Fibroblast of skin of left quadriceps (primary cell): Measurements from ENCODE around the gene CELSR3.

Source experiments
- DNase-seq, 2 experiments: peaks; one replicate each; pipeline ENCODE4 v3.0.0-alpha.2; 2013; ENCODE audit warnings: low read depth in 2 of 2

Gene CELSR3

GRCh38 chr3:48607519-48607918 lies 55.2 kb downstream of the CELSR3 start:
- no peak for DNase-seq

- no peak for DNase-seq
Measured at GRCh38 chr3:48601622-48601994, 61.1 kb downstream of the CELSR3 start.

GRCh38 chr3:48600711-48601621 lies 61.7 kb downstream of the CELSR3 start:
- DNase-seq: no peak

GRCh38 chr3:48599509-48600285 lies 63.0 kb downstream of the CELSR3 start:
- DNase-seq: no peak

- DNase-seq: no peak
Measured at GRCh38 chr3:48599077-48599501, 63.6 kb downstream of the CELSR3 start.

- DNase-seq: peak; percentile 81 to 83
Measured at GRCh38 chr3:48598323-48599076, 64.2 kb downstream of the CELSR3 start.

GRCh38 chr3:48597408-48597800 lies 65.3 kb downstream of the CELSR3 start:
- no peak for DNase-seq

- no peak for DNase-seq
Measured at GRCh38 chr3:48596676-48597407, 65.8 kb downstream of the CELSR3 start.

- no peak for DNase-seq
Measured at GRCh38 chr3:48596157-48596556, 66.5 kb downstream of the CELSR3 start.

- peak; percentile 34 to 46 for DNase-seq
Measured at GRCh38 chr3:48595526-48596121, 67.1 kb downstream of the CELSR3 start.

GRCh38 chr3:48595075-48595525 lies 67.6 kb downstream of the CELSR3 start, which contains the start of gene COL7A1:
COL7A1 (minus strand) TSS chr3:48595329; CDS start chr3:48595159, 170 bp downstream.
- DNase-seq: peak; percentile 7 to 10

GRCh38 chr3:48594417-48595049 lies 68.2 kb downstream of the CELSR3 start:
- no peak for DNase-seq

GRCh38 chr3:48593337-48593736 lies 69.3 kb downstream of the CELSR3 start:
- DNase-seq: no peak

- DNase-seq: no peak
Measured at GRCh38 chr3:48592519-48593087, 70.1 kb downstream of the CELSR3 start.

- no peak for DNase-seq
Measured at GRCh38 chr3:48591886-48592518, 70.7 kb downstream of the CELSR3 start.

- DNase-seq: no peak
Measured at GRCh38 chr3:48591436-48591835, 71.2 kb downstream of the CELSR3 start.

- no peak for DNase-seq
Measured at GRCh38 chr3:48588230-48588629, 74.5 kb downstream of the CELSR3 start.

- no peak for DNase-seq
Measured at GRCh38 chr3:48587686-48588085, 75.0 kb downstream of the CELSR3 start.
